ENCODE results near the gene MYL9. TPM values are rescaled to one million over a fixed set of nuclear protein-coding genes. Genes with fewer than 3 reads are reported as not detected.

The MYL9 gene
- polyA plus RNA-seq, 1 of the 3 experiments (the other 2 are of a cell fraction): not detected

- peaks cover 83% of the 10 kb centered on the region for H3K79me2 ChIP-seq (ENCODE audit: insufficient read depth)
- POLR2A ChIA-PET: no interaction called here
- H3K9me3 ChIP-seq: no peaks in the 10 kb centered on the region
- H3K4me2 ChIP-seq: no peak overlapping the region
- no peaks in the 10 kb centered on the region for H3K9me2 ChIP-seq
- peaks cover 35% of the 10 kb centered on the region for H4K20me1 ChIP-seq (ENCODE audit: insufficient read depth)
- no peak overlapping the region for H3K9ac ChIP-seq
- H3F3A ChIP-seq (replicated peaks; ENCODE audit: insufficient read depth): peaks cover 25% of the 10 kb centered on the region
- peaks cover 28 to 72% of the 10 kb centered on the region in 2 experiments for H3K36me3 ChIP-seq (replicated peaks in 1 of 2; ENCODE audit: control insufficient read depth in 1 of 2, insufficient read depth in 2 of 2, low read length in 1 of 2)
- no peaks in the 10 kb centered on the region for H3K27me3 ChIP-seq (ENCODE audit: insufficient read depth)
- H3K27ac ChIP-seq (ENCODE audit: low read depth in 2 of 2, low read length in 1 of 2): no peak overlapping the region
- no peak for DNase-seq
- H2AFZ ChIP-seq (ENCODE audit: low read depth): no peak overlapping the region
- WGBS (ENCODE audit: low lambda C conversion rate): 94% methylated on average over 4 of the region's 4 CpGs
- TF ChIP-seq, protein P1, sequence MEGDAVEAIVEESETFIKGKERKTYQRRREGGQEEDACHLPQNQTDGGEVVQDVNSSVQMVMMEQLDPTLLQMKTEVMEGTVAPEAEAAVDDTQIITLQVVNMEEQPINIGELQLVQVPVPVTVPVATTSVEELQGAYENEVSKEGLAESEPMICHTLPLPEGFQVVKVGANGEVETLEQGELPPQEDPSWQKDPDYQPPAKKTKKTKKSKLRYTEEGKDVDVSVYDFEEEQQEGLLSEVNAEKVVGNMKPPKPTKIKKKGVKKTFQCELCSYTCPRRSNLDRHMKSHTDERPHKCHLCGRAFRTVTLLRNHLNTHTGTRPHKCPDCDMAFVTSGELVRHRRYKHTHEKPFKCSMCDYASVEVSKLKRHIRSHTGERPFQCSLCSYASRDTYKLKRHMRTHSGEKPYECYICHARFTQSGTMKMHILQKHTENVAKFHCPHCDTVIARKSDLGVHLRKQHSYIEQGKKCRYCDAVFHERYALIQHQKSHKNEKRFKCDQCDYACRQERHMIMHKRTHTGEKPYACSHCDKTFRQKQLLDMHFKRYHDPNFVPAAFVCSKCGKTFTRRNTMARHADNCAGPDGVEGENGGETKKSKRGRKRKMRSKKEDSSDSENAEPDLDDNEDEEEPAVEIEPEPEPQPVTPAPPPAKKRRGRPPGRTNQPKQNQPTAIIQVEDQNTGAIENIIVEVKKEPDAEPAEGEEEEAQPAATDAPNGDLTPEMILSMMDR (IDR thresholded peaks at IDR 0.05): peak; percentile 13; the same call in 1 of the 2 replicates
- TF ChIP-seq MEF2A (IDR thresholded peaks at IDR 0.05; ENCODE audit: borderline replicate concordance, low read depth) (no peak), REST (IDR thresholded peaks at IDR 0.05; ENCODE audit: low read depth, low read length) (no peak)
- no peak overlapping the region for H3K4me3 ChIP-seq (ENCODE audit: low read depth in 2 of 2, low read length in 1 of 2)
- CTCF ChIA-PET: no interaction called here
- peaks cover 0 to 14% of the 10 kb centered on the region in 2 experiments; a peak in 2 of 4 replicates for H3K4me1 ChIP-seq (ENCODE audit: control insufficient read depth in 1 of 2, insufficient read depth in 2 of 2, low read depth in 1 of 2, low read length in 1 of 2)
Measured at GRCh38 chr20:36504295-36504694, 37.0 kb upstream of the MYL9 start.

DNA sequence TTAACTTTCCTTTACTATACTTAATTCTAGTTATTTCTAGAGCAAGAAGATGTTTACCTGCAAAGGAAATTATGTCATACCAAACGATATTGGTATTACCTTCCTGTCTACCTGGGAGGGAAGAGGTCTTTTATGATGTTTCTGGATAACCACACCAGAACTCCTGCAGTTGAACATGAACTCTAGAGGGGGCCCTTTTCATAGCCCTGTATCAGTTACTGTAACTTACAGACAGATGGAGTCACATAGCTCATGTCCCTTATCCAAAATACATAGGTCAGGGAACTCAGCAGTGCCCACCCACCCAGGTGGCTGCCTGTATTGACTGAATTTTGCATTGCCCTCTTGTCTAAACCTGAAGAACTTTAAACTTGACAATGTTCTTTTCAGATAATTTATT is 35.1 kb upstream of the MYL9 start:
- no peak for DNase-seq
- TF ChIP-seq, protein P2, sequence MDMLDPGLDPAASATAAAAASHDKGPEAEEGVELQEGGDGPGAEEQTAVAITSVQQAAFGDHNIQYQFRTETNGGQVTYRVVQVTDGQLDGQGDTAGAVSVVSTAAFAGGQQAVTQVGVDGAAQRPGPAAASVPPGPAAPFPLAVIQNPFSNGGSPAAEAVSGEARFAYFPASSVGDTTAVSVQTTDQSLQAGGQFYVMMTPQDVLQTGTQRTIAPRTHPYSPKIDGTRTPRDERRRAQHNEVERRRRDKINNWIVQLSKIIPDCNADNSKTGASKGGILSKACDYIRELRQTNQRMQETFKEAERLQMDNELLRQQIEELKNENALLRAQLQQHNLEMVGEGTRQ (IDR thresholded peaks at IDR 0.05; ENCODE audit: borderline replicate concordance, low read depth, low read length): no peak
- no peak for TF ChIP-seq SMC3 (IDR thresholded peaks at IDR 0.05; ENCODE audit: low read depth, low read length)
- no peak for TF ChIP-seq CHD2 (IDR thresholded peaks at IDR 0.05; ENCODE audit: low read length, partially characterized antibody)
- TF ChIP-seq YY1 (IDR thresholded peaks at IDR 0.05; ENCODE audit: low read depth): no peak
- TF ChIP-seq, protein P1 (IDR thresholded peaks at IDR 0.05): peak; percentile 50
- no peak for TF ChIP-seq NRF1 (IDR thresholded peaks at IDR 0.05; ENCODE audit: low read depth, low read length)
- TF ChIP-seq TCF12 (IDR thresholded peaks at IDR 0.05): no peak
- no peak for TF ChIP-seq MEF2A (IDR thresholded peaks at IDR 0.05; ENCODE audit: borderline replicate concordance, low read depth)
- peak; percentile 37 for TF ChIP-seq RAD21 (IDR thresholded peaks at IDR 0.05; ENCODE audit: low read length)
- TF ChIP-seq EZH2phosphoT487 (IDR thresholded peaks at IDR 0.05; ENCODE audit: borderline replicate concordance, low read depth): no peak
- TF ChIP-seq GATA2 (CRISPR knock-in tag; IDR thresholded peaks at IDR 0.05): no peak
- no peak for TF ChIP-seq EP300 (IDR thresholded peaks at IDR 0.05; ENCODE audit: borderline replicate concordance in 1 of 2, low read depth in 1 of 2, low read length in 1 of 2)
- Histone ChIP-seq H3K4me2 (no peak overlapping the region), H3K27me3 (ENCODE audit: insufficient read depth) (no peaks in the 10 kb centered on the region), H3K4me3 (ENCODE audit: low read depth in 2 of 2, low read length in 1 of 2) (no peak overlapping the region), H4K20me1 (ENCODE audit: insufficient read depth) (peaks cover 35% of the 10 kb centered on the region), H3K27ac (ENCODE audit: low read depth in 2 of 2, low read length in 1 of 2) (no peak overlapping the region), H3K36me3 (replicated peaks in 1 of 2; ENCODE audit: control insufficient read depth in 1 of 2, insufficient read depth in 2 of 2, low read length in 1 of 2) (peaks cover 20 to 78% of the 10 kb centered on the region in 2 experiments), H3K9me3 (no peaks in the 10 kb centered on the region), H2AFZ (ENCODE audit: low read depth) (no peak overlapping the region), H3F3A (replicated peaks; ENCODE audit: insufficient read depth) (peaks cover 17% of the 10 kb centered on the region), H3K79me2 (ENCODE audit: insufficient read depth) (peaks cover 93% of the 10 kb centered on the region), H3K4me1 (ENCODE audit: control insufficient read depth in 1 of 2, insufficient read depth in 2 of 2, low read depth in 1 of 2, low read length in 1 of 2) (no peaks in the 10 kb centered on the region), H3K9me2 (no peaks in the 10 kb centered on the region), H3K9ac (no peak overlapping the region)
- 100% methylated on average over 1 of the region's 1 CpG for WGBS (ENCODE audit: low lambda C conversion rate)
- ChIA-PET POLR2A (no interaction called here), CTCF (interaction anchor here (0.6 to 1.8 kb wide), 4 partner anchors 13 to 348 kb away, joined by 3 to 8 read pairs (median 3); no protein-coding TSS in a partner anchor)

Measured in SK-N-SH (cell line).